NCI-H460 (cell line): ENCODE data around the gene DCC. TPM values are rescaled to one million over a fixed set of nuclear protein-coding genes. Genes with fewer than 3 reads are reported as not detected.

Experiments
- DNase-seq: peaks from one replicate; pipeline ENCODE4 v3.0.0-alpha.2; 2016; ENCODE audit warnings: low read depth; ENCODE audit errors: extremely low read depth
- total RNA-seq: library from RNA; depleted of rRNA; stranded (reverse); fragments of >200 nt; shearing (Covaris generic); gene quantifications from 2 replicates; pipeline ENCODE4 v1.2.3, GENCODE V29; 2014

DCC gene
- total RNA-seq, 1 experiment from 2014 or later = 0.05 TPM

DNA sequence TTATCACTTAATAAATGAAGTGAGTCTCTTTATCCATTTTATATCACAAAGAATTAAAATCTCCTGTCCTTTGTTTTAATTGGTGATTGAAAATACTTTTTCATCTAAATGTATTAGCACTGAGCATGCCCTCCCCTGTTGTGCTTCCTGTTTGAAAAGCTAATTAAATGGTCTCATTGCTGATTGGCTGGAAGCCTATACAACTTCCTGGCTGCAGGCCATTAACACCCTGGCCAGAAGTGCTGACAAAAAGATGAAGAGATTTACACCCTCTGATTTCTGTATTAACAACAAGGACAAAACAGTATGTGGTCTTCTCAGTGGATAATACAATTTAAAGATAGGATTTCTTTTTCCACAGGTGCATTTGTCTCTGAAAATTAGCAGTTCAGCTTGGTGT, 548.0 kb downstream of the DCC start:
- no peak for DNase-seq

DNA sequence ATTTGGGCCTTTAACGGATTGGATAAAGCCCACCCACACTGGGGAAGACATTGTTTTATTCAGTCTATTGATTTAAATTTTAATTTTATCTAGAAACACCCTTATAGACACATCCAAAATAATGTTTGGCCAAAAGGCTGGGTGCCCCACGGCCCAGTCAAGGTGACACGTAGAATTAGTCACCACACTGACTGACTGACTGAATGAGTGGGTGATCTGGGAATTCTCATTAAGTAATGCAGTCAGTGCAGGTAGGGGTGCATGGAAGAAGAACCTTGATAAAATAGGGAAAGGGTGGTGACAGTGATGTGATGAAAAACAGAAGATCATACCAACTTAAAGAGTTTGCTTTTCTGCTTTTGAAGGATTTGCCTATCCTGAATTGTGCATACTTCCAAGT, 554.8 kb downstream of the DCC start:
- no peak for DNase-seq

DNA sequence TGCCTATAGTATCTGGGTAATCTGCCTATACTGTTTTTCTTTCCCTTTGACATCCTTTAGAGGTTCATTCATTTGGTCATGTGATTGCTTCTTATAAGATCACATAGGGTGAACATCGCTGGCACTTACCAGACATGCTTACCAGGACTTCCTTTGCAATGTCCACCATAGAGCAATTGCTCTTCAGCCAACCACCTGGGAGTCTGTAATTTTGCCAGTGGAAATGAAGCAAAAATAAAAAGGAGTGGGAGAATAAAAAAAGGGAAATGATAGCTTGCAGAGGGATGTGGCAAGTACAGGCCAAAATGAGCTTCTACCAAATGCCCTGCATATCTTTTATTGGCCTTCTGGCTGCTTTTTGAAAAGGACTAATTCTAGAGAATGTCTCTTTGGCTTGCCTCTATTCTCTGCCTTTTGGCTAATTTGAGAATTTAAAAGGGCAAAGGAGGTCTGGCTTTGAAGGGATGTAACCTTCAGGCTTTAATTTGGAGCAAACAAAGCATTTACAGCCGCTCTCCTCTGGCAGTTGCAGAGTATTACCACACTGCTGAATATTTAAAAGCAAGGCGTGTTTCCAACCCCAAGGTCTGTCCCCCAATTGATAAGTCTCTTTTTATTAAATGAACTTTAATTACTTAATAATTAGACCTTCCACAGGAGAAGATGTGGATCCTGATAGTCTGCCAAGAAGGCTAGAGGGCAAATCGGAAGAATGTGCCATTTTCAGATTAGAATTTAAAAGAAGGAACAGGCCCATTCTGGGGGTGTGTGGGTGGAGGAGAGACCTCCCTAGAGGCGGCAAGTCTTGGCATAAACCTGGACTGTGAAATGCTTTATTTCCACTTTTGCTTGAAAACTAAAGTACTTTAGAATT, 557.9 kb downstream of the DCC start:
- no peak for DNase-seq

DNA sequence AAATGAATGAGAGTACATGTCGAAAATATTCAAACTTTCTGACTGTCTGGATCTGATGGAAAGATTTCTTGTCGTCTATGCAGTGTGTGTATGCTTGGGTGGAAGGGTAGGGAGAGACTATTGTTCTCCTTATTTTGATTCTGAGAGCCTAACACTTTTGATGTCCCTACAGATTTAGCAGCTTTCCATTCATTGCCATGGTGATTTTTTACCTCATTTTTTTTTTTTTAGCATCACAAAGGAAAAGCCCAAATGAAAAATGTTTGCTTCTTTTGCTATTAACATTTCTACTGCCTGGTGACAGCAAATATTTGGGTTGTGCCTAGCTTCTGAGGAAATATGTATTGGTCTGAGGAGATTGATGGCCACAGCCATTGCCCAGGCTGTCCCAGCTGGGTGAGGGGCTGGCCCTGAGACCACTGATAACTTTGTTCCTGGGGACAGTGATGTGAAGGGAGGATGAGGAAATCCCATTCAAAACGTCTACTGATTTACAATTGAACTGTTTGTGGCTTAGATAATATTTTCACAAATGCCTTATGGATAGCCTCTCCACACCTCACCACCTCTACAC, 558.6 kb downstream of the DCC start:
- no peak for DNase-seq

DNA sequence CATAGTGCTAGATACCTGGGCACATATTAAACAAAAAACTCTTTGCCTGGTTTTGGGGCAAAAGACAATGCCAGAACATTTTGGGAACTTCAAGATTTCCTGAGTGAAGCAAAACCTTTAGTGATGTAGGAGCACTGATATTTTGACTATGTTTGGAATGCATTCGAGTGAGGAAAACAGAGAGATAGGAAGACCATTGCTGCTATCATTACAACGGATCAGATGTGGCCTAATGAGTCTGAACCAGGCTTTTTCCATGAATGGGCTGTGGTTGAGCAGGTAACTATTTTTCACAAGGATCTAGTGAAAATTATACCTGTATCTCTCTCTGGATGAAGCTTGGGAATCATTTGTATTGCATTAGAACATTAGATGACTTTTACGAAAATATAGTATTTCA, 562.2 kb downstream of the DCC start:
- no peak for DNase-seq

DNA sequence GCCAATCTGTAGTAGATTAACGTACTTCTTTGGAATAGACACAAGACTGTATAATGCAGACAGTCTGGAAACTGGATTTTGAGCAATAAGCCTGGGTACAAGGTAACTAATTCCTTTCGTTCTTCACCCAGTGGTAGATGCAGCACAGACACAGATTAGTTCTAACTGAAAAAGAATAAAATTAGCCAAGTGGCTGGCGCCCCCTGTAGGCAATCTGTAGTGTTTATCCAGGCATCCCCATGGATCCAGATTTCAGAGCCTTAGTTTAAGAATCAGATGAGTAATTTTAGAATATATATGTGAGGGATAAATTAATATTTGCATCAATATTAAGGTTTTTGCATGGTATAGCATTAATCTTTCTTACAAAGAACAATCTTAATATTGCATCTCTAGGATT, 563.9 kb downstream of the DCC start:
- DNase-seq = peak; percentile 1

DNA sequence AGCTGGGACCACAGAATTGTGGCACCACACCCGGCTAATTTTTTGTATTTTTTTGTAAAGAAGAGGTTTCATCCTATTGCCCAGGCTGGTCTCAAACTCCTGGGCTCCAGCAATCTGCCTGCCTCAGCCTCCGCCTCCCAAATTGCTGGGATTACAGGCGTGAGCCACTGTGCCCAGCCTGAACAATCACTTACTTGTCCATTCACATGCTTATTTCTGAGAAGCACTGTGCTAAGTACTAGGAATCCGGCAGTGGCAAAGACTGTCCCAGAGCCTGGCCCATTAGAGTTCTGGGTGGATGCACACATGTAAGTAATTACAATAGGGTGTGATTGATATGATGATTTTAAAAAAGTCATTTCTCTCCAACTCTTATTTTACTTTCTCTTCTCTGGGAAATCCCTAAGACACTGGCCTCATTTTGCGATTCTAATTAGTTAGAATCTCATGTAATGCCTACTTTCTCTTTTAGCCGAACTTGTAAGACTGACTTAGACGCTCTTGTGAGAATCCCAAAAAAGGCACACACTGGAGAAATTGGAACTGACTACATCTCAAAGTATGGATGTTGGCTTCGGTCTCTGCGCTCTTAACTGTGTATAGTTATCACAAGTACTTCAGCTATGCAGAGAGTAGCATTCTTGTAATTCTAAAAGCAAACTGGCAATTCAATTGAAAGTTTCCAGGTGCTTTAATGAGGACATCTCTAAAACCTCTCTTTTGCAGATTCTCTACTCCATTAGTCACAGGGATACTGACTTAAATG, 567.7 kb downstream of the DCC start:
- no peak for DNase-seq

DNA sequence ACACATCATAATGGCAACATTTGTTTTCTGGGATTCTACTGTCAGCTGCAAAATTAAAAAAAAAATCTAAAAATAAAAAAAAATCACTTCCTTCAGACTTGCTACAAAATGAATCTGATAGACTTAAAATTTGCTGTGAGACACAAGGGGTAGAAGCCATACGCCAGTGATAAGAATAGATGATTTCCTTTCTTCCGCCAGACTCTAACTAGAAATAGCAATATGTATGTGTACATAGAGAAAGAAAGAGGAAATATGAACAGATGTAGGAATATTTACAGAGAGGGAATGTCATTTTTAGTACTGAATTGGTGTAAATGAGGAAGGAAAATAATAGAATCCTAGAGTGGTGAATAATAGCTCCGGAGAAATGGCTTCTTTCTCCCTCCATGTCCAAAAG, 574.2 kb downstream of the DCC start:
- no peak for DNase-seq

DNA sequence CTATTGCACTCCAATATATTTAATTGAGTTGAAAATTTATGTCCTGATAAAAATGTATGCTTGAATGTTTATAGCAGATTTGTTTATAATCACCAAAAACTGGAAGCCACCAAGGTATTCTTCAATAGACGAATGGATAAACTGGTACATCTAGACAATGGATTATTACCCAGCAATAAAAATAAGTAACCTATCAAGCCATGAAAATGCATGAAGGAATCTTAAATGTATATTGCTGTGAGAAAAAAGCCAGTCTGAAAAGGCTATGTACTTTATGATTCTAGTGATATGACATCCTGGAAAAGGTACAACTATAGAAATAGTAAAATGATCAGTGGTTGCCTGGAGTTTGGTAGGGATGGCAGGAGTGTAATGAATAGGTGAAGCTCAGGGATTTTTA, 580.7 kb downstream of the DCC start:
- DNase-seq = no peak

DNA sequence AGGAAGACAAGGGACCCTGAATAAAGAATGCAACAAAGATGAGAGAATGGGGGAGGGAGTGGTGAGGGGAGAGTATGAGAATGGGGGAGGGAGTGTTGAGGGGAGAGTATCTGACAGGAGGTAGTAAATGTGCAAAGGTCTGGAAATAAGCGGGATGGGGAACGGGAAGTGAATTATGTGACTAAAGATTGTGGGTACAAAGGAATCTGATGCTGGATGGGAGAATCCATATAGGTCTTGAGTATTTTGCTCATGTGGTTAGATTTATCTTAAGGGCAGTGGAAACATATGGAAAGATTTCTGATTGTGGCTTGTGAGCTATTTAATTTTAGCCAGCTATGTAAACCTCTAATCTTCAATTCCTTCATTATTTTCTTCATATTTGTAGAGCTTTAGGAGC, 593.4 kb downstream of the DCC start:
- DNase-seq = no peak

DNA sequence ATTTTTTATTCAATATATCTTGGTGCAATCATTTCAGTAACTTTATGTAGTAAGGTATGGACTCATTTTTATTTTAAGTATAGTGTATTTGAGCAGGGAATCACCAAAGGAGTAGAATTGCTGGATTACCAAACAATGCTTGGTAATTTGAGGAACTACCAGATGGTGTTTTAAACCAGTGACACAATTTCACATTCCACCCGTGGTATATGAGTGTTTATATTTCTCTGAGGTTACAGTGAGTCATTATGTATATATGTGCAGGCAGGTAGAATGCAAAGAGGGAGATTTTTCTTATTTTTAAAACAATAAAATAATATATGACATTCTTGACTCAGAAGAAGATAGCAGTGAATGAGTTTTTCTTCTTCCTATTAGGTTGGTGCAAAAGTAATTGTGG, 596.9 kb downstream of the DCC start:
- DNase-seq = no peak

DNA sequence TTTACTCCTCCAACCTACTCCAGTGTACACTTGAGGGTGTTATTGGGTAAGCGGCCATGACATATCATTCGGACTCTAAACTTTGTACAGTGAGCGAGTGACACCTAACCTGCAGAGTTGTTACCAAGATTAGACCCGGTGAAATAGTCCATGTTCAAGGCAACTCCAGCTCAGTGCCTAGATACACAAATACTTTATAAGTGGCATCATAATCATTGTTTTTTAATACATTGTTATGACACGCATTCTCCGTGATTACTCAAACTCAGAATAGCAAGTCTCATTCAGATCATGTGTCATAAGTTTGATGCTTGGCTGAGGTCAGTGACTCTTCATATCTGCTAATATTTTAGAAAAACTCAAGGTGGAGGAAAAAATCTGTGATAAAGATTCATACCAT, 597.8 kb downstream of the DCC start:
- DNase-seq = no peak

DNA sequence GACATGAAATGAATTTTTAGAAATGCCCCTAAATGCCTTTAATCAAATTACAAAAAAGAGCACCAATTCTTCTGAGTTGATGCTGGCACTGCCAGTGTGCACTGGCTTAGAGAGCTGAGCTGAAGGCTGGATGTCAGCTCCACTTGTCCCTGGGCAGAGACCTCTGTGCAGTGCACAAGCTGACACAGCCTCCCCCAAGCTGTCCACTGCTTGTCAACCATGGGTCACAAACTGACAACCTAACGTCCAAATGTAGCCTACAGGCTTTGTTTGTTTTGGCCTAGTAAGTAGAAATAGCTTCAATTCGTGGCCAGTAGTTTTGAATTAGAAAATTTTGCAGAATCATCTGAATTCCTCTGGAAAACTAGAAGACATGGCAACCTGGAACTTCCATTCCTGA, 605.6 kb downstream of the DCC start:
- DNase-seq = no peak

DNA sequence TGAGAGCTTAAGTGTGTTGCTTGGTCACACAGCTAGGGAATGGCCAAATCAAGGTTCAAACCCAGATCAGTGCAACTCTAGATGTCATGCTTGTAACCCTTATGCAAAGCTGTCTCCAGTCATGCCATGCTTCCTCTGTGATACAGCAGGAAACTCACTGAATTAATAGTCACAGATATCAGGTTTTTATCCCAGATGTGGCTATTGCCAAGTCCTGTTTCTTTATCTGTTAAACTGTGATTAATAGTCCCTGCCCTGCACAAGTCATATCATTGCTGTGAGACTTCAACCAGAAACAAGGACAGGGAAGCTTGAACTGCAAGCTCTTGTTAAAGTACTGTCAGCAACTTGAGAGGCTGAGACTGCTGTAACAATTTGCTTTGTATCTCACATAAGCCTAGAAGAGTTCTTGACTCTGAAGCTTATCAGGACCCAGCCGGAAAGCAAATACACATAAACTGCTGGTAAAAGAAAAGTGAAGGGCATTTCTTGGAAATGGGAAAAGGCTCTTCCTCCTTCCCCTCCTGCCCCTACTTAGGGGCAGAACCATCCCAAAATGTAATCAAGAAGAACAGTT, 609.0 kb downstream of the DCC start:
- no peak for DNase-seq

DNA sequence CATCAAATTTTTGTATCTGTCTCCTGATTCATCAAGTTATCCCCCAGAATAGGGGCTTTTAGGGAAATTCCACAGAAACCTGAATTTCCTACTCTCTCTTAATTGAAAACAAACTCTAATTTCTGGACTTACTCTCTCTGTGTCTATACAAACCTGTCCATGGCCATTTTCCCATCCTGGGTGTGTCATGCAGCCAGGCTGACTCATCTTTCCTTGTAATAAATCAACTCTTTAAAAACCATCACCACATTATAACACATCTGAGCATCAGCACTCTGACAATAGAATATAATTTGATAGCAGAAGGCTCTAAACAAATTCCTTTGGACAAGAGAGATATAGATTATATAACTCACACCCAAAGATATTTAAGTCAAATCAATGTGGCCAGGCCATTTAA, 610.2 kb downstream of the DCC start:
- no peak for DNase-seq

DNA sequence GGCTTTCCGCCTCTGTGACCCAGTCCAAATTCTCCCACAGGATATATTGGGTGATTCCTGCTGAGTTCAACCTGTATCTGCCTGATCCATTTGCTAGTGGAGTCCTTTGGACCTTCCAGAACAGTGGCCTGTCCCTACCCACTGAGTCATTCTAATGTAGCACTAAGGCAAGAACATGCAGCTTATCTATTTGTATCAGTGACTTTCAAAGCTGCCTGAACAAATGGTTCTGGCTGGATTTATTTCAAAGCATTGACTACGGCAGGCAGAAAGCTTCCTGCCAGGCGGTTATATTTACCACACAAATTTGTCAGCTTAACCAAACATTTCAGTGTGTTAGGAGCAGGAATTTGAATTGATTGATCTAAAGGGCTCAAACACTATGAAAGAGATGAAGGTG, 613.4 kb downstream of the DCC start:
- no peak for DNase-seq

DNA sequence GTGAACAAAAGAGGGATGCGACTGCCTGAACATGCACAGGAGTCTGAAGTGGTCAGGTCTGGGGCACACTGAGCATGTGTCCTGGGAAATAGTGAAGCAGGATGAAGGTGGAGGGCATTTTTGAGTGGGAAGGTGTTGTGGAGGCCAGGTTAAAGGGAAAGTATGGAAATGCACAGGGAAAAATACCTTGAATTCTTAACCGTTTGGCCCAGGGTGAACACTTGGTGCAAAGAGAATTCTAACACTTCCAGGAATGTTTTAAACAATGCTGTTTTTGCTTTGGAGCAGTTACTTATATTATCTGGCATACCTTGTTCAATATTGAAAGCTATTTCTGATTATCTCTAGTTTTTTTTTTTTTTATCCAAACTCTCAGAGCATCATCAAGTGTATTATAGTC, 623.5 kb downstream of the DCC start:
- no peak for DNase-seq

DNA sequence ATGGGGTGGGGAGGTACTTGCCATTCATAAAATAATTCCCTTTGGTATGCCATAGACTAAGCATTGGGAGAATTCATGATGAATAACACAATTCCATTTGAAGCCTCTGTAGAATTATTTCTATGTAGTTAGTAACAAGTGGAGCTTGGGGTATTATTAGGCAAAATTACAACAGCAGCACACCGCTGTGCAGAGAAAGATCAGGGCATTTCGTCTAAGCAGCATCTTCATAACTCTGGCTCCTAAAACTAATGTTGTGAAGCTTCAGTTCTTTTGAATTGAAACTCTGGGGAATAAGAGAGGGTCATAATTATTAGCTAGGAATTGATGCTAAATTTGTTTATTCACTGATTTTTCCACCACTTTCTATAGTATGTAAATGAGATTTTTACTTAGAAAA, 630.7 kb downstream of the DCC start:
- no peak for DNase-seq

DNA sequence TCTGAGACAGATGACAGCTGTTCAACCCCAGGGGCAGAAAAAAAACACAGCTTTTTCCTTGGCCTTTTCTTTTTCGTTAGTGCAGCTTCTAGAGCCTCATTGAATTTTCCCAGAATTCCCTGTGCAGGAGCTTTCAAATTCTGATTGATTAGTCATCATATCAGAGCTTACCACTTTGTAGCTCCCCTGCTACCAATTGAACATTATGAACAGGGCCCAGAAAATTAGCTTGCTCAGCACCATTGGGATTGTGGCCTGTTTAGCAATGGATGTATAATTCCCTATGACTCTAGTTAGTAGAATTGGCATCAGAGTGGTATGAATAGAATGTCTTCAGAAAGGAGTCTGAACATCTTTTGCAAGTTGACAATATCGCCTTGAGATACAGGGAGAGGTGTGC, 631.1 kb downstream of the DCC start:
- DNase-seq = no peak

DNA sequence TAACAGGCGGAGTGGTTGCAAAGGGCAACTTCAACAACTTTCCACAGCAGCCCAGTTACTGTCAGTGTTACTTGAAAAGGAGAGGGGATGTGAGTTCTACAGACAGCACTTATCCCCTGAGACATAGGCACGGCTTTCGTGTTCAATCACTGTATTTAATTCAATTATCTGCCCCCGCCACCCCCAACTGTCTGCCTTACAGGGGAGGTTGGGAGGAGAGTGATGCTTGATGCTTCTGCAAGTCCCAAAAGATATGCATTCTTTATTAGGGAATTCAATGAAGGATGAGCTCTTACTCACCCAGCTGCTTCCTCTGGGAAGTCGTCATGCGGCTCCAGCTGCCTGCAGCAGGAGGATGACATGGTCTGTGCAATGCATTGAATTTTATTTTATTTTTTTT, 639.9 kb downstream of the DCC start:
- no peak for DNase-seq

DNA sequence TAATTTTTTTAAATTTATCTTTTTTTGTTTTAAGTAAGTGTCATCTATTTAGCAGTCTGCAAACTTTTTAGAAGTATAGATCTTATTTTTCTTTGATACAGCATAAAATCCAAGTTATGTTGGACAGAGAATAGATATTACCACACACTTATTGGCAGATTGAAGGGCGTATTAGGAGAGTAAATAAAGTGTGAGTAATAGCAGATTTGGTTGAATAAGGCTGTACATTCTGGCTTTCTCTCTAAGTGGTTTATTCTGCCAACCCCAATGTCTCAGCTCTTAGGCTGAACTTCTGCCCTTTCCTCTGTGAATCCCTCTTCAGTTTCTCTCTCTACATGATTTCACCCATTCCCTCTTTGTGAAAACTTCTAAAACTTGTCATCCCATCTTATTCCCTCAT, 651.2 kb downstream of the DCC start:
- DNase-seq = no peak

DNA sequence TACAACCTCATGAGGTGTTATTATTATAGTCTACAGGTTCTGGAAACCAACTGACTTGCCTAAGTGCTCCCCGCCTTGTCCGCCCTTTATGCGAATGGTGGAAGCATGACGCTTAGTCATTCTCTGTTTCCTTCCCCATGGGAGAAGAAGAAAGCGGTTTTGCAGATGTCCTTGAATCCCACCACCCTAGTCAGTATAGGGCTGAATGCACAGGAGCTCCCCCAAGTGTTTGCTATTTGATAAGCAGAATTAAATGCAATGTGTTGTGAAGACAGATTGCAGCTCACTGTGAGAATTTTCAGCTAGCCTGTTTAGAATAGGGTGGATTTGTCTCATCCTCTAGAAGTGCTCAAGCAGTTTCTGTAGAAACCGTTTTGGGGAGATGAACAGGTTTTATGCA, 652.0 kb downstream of the DCC start:
- DNase-seq = no peak
